Fibroblast of mammary gland (primary cell): ENCODE results near the gene CSMD2.
A peak's percentile ranks its signal among the peaks of the same experiment; 100 is the strongest.
"Not testable (repeated sequence)": the region's sequence is repeated elsewhere in the genome, so short reads cannot be mapped to it uniquely, and the experiment has no call there.

Experiments
- DNase-seq: peaks from one replicate; pipeline ENCODE4 v3.0.0-alpha.2; 2010; ENCODE audit warnings: low read depth
- H3K4me3 ChIP-seq: 2 replicates; pipeline ENCODE4 v1.5.1; 2011; ENCODE audit warnings: low read depth, mild to moderate bottlenecking, low read length, moderate library complexity; ENCODE audit not compliant: control insufficient read depth
- CTCF ChIP-seq: conservative IDR thresholded peaks from 2 replicates; pipeline ENCODE4 v1.5.1; 2011; ENCODE audit warnings: low read depth, low read length, inconsistent platforms; ENCODE audit not compliant: control insufficient read depth, insufficient read depth

The CSMD2 gene

GRCh38 chr1:34113362-34113761 is 51.7 kb downstream of the CSMD2 start:
- no peak overlapping the region for H3K4me3 ChIP-seq
- DNase-seq, result peak; percentile 7
- TF ChIP-seq CTCF, result peak; percentile 11

GRCh38 chr1:34108711-34109110 is 56.3 kb downstream of the CSMD2 start:
- TF ChIP-seq CTCF, result no peak
- no peak for DNase-seq
- no peak overlapping the region for H3K4me3 ChIP-seq

- DNase-seq, result no peak
- no peak overlapping the region for H3K4me3 ChIP-seq
Measured at GRCh38 chr1:34108269-34108668, 56.8 kb downstream of the CSMD2 start.

GRCh38 chr1:34101151-34101550 is 63.9 kb downstream of the CSMD2 start:
- peak; percentile 68 for DNase-seq
- TF ChIP-seq CTCF, result no peak
- H3K4me3 ChIP-seq, result no peak overlapping the region

More at GRCh38 chr1:34108269-34108668, 56.8 kb downstream of the CSMD2 start:
- TF ChIP-seq CTCF, result no peak

- no peak for TF ChIP-seq CTCF
- no peak for DNase-seq
- no peak overlapping the region for H3K4me3 ChIP-seq
Measured at GRCh38 chr1:34100332-34100731, 64.7 kb downstream of the CSMD2 start.

GRCh38 chr1:34092399-34092798 is 72.6 kb downstream of the CSMD2 start:
- not testable (repeated sequence) for H3K4me3 ChIP-seq, DNase-seq

GRCh38 chr1:34089731-34090130 is 75.3 kb downstream of the CSMD2 start:
- TF ChIP-seq CTCF, result no peak
- no peak for DNase-seq
- no peak overlapping the region for H3K4me3 ChIP-seq
